HEK293T (cell line): ENCODE data around the gene DDX20.

ENCODE experiments used
- ARNT ChIP-seq: fragments of 450-650 bp; IDR thresholded peaks from 2 replicates; pipeline ENCODE4 v1.6.1; 2017; ENCODE audit warnings: mild to moderate bottlenecking
- ELF4 ChIP-seq: fragments of 450-650 bp; IDR thresholded peaks from 2 replicates; pipeline ENCODE4 v1.6.1; 2017; ENCODE audit warnings: antibody characterized with exemption
- FOXA1 ChIP-seq: fragments of 450-650 bp; IDR thresholded peaks from 2 replicates; pipeline ENCODE4 v1.6.1; 2016; ENCODE audit warnings: mild to moderate bottlenecking
- FOXK2 ChIP-seq: fragments of 450-650 bp; IDR thresholded peaks from 2 replicates; pipeline ENCODE4 v1.6.1; 2016; ENCODE audit warnings: mild to moderate bottlenecking
- FOXM1 ChIP-seq: fragments of 450-650 bp; IDR thresholded peaks from 2 replicates; pipeline ENCODE4 v1.6.1; 2017; ENCODE audit warnings: mild to moderate bottlenecking, borderline replicate concordance
- LEF1 ChIP-seq: fragments of 450-650 bp; IDR thresholded peaks from 2 replicates; pipeline ENCODE4 v1.6.1; 2017; ENCODE audit warnings: mild to moderate bottlenecking, borderline replicate concordance
- SP1 ChIP-seq: fragments of 450-650 bp; IDR thresholded peaks from 2 replicates; pipeline ENCODE4 v1.6.1; 2017
- SUZ12 ChIP-seq: fragments of 450-650 bp; IDR thresholded peaks from 2 replicates; pipeline ENCODE4 v1.6.1; 2016; ENCODE audit warnings: mild to moderate bottlenecking
- ZNF384 ChIP-seq: fragments of 450-650 bp; IDR thresholded peaks from 2 replicates; pipeline ENCODE4 v1.6.1; 2016

DNA sequence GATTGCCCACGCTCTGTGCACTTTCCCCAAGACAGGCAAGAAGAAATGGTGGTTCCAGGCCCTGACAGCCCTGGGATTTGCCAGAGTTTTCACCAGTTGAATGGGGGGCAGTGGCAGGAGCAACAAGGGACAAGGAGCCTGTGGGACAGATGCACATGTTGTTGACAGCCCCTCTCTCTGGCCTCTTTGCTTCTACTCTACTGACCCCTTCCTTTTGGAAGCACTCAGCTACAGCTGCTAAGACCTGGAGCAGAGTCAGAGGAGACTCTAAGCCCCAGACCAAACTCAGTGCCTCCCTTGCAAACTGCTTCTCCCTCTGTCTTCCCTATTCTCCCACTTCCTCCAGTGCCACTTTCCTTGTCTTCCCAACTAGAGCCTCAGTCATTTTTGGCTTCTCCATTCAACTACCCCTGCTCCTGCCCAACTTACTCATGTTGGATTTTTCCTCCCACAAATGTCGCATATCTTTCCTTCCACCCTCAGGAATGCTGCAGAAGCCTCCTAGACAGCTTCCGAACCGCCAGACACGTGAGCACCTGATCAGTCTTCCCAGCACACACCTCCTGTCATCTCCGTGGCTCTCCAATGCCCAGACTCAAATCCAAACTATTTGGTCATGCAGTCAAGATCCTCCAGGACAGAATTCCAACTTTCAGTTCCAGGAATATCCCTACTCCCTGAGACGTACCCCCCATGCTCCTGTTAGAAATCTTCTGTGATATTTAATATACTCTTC is 25.6 kb upstream of the DDX20 start:
- TF ChIP-seq SUZ12 (no peak), SP1 (no peak), ZNF384 (no peak), FOXK2 (no peak), FOXM1 (no peak), LEF1 (no peak), ARNT (no peak), FOXA1 (no peak), ELF4 (no peak)
